HG03135 (cell line): ENCODE measurements around the gene FCRL2.
"Not testable (repeated sequence)": the region's sequence is repeated elsewhere in the genome, so short reads cannot be mapped to it uniquely, and the experiment has no call there.

Source experiments
- ATAC-seq: cut with Tn5 transposase; IDR thresholded peaks from one replicate; pipeline ENCODE4 v1.9.1; 2021; ENCODE audit warnings: mild to moderate bottlenecking, moderate library complexity; ENCODE audit not compliant: unreplicated experiment

The FCRL2 gene

DNA sequence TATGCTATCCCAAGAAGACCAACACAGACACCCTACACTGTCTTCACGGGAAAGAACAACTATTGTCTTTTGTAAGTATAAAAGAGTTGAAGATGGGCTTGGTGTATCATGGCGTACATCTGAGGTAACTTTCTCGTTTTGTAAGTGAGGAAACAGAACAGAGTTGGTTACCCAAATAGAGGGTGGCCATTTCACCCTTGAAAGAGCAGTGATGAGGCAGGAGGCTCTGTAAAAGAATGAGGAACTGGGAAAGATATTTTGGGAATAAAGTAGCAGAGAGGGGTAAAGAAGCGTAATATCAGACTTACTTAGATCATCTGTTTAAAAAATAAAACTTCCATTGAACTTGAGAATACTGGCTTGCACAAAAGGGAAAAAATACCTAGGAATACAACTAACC lies 18.9 kb downstream of the FCRL2 start:
- ATAC-seq: no peak

DNA sequence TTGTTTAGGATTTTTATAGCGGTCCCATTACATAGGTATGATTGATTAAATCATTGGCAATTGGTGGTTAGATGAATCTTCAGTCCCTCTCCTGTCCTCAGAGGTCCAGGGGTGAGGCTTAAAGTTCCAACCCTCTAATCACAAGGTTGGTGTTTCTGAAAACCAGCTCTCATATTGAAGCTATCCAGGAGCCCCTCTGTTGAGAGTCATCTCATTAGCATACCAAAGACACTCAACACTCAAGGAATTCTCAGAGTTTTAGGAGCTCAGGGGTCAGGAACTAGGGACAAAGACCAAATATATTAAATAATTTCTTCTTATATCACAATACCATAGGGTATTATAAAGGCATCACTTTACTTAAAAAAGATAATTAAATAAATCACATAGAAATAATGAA lies 23.3 kb downstream of the FCRL2 start:
- ATAC-seq: no peak

DNA sequence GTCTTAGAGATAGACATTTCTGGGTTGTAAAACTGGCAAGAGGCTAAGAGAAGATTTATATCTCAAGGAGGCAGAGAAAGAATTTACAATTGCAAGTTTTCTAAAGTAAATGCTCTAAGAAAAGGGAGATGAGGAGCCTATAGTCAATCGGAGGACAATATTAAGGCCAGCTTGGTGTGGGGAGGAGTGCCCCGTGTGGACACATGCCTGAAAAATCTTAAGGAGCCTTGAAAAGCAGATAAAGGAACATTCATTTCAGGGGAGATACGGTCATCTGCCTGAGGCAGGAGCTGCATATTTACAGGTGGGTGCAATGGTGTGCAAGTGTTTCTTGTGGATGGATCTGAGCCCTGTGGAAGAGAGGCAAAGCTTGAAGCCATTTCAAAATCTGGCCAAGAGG lies 25.6 kb downstream of the FCRL2 start:
- ATAC-seq: no peak

DNA sequence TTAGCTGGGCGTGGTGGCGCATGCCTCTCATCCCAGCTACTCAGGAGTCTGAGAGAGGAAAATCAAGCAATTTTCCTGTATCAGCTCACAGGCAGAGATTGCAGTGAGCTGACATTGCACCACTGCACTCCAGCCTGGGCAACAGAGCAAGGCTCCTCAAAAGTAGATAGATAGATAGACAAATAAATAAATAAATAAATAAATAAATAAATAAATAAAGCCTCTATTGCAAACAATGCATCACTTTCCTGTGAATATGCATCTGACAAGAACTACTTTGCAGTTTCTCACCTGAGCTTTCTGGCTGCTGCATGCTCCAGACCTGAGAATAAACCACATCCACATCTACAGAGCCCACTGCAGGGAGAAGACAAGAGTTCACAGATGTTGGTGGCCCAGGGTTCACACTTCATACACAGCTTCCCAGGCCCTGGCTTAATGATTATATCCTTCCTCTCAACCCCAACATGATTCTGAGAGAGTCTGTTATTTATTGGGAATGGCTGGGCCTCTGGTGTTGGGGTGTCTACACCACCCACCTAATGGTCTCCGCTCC lies 28.6 kb downstream of the FCRL2 start:
- no peak for ATAC-seq

DNA sequence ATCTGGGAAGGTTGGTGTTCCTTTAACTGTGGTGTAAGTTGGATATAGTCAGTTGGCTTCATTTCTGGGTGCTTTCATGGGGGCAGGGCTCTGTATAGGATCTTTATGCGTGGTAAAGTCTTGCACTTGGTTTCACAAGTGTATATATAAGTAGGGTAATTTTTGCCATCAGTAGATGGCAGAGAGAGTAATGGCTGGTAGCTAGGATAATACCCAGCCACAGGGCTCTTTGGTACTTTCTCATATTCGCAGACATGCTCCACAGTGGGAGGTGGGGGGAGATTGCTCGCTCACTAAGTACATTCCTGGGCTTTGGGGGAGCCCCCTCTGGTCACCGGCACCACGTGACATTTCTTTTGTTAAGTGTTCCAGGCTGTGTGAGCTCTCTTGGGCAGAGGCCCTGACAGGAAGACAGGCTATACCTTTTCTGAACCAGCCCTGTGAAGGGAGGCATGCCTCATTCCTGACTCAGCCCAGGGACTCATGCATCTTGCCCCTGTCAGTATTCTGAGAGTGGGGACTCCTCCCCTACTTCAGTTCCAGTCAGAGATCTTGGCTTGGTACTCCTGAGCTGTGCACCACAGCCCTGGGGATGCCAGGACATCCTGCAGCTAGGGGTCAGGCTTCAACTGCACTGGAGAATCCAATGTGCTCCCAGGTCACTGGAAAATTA lies 37.6 kb downstream of the FCRL2 start:
- no peak for ATAC-seq

DNA sequence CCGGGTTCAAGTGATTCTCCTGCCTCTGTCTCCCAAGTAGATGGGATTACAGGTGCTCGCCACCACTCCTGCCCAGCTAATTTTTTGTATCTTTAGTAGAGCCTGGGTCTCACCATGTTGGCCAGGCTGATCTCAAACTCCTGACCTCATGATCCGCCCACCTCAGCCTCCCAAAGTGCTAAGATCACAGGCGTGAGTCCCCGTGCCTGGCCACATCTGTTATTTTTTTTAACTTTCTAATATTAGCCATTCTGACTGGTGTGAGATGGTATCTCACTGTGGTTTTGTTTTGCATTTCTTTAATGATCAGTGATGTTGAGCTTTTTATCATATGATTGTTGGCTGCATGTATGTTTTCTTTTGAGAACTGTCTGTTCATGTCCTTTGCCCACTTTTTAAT lies 40.9 kb downstream of the FCRL2 start:
- not testable (repeated sequence) for ATAC-seq

DNA sequence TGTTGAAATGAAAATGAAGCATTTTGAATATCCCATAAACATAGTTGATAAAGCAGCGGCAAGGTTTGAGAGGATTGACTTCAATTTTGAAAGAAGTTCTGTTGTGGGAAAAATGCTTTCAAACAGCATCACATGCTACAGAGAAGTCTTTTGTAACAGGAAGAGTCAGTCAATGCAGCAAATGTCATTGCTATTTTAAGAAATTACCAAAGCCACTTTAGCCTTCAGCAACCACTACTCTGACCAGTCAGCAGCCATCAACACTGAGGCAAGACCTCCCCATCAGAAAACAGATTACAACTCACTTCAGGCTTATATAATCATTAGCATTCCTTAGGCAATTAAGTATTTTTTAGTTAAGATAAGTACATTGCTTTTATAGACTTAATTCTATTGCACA lies 42.6 kb downstream of the FCRL2 start:
- no peak for ATAC-seq

DNA sequence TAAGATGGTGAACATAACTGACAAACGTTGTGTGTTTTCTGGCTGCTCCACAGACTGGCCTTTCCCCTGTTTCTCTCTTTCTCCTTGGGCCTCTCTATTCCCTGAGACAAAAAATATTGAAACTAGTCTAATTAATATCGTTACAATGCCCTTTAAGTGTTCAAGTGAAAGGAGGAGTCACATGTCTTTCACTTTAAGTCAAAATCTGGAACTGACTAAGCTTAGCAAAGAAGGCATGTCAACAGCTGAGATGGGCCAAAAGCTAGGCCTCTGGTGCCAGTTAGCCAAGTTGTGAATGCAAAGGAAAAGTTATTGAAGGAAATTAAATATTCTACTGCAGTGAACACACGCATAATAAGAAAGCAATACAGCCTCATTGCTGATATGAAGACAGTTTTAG lies 44.2 kb downstream of the FCRL2 start:
- ATAC-seq: no peak

DNA sequence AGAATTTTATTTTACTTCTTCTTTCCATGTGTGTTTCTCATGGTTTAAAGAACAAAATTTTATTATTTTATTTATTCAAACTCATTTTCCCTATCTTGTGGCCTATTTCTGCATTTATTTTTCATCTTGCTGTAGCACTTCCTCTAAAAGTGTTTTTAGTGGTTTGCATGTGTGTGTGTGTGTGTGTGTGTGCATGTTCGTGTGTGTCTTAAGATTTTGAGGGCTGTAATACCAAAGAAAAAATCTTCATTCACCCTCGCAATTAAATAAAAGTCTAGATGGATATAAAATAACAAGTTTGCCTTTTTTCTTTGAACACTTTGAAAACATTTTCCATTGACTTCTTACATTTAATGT lies 51.7 kb downstream of the FCRL2 start:
- no peak for ATAC-seq

DNA sequence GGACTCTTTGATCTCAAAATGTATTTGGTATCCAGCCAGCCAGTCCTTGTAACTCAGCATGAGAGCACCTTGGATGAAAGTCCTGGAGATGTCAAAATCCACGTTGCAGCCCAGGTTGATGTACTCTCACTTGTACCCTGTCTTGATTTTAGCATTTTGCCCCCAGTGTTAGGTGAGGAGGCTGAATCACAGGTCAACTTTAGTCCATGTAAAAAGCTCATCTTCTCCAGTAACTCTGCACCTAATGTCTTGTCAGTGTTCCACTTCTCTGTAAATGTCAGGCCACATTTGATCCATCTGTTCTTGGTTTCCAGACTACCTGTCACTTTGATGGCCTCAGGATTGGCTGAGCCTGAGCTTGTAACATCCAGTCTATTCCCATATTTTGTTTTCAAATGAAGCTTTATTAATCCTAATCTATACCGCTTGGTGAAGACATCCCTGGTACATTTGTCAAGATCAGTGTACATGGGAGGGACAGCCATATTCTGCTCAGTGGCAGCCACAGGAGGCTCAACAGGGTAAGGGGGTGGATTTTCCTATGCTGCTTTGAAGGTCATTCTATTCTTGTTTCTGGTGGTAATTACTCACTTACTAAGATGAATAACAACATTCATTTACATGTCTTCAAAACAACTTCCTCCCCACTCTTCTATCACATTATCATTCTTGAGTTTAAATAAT lies 52.3 kb downstream of the FCRL2 start:
- ATAC-seq: no peak

DNA sequence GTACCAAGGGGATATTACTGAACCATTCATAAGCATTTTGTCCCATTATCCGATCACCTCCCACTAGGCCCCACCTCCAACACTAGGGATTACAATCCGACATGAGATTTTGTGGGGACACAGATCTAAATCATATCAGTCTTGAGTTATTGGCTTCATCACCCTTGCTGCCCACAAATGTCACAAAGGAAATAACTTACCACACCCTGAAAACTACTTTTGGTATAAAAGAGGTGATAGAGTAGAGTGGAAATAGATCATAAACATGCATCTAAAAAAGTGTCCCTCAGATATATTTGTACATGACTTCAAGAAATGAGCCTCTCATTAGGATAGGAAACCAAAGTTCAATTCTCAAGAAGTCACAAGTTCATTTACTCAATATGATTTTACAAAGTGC lies 53.8 kb downstream of the FCRL2 start:
- ATAC-seq: no peak

DNA sequence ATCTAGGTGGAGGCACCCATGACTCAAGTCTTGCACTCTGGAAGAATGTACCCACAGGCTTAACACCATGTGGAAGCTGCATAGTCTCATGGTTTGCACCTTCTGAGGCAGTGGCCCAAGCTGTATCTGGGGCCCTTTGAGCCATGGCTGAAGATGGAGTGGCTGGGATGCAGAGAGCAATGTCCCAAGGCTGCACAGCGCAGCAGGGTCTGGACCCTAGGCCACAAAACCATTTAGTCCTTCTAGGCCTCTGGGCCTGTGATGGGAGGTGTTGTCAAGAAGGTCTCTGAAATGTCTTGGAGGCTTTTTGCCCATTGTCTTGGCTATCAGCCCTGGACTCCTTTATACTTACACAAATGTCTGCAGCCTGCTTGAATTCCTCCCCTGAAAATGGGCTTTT lies 54.9 kb downstream of the FCRL2 start:
- no peak for ATAC-seq

DNA sequence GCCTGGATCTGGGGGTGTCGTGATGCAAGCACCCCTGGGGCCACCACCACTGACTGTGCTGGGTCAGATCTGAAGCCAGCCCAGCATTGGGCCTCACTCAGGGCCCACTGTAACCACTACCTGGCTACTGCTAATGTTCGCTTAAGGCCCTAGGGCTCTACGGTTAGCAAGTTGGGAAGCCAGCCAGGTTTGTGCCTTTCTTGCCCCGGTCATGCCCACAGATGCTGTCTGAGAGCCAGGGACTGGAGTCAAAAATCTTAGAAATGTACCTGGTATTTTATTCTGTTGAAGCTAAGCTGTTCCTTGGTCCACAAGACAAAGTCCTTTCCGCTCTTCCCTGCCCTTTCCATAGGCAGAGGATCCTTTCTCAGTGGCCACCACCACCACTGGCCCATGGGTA lies 61.2 kb downstream of the FCRL2 start:
- no peak for ATAC-seq

DNA sequence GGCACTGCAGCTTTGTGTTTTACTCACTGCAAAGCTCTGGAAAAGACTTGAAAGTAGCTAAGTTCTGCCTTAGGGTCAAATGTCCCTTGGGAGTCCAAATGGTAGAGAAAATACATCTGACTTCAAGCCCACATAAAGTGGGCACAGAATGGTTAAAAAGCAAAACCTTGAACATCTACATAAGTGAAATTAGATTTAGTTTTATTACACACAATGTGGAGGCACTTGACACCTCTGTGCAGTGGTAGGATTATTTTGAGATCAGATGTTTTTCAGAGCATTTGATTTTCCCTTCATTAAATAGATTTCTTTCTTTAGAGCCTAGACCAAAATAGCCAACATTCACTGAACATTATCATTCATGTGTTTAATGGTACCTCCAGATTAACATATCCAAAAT lies 65.1 kb downstream of the FCRL2 start:
- no peak for ATAC-seq

DNA sequence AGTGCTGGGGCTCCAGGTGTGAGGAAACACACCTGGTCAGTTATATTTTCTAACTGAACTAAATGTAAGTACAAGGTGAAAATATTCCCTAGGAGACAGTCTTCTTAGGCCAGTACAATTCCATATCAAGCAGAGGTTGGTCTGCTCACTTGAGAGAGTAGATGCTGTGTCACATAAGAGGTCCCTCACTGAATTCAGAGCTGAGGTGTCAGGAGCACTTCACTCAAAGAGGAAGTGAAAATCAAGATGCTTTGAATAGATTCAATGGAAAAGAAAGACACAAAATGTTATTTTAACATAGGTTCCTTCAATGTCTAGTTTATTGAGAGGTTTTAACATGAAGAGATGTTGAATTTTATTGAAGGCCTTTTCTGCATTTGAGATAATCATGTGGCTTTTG lies 72.1 kb downstream of the FCRL2 start:
- ATAC-seq: no peak

DNA sequence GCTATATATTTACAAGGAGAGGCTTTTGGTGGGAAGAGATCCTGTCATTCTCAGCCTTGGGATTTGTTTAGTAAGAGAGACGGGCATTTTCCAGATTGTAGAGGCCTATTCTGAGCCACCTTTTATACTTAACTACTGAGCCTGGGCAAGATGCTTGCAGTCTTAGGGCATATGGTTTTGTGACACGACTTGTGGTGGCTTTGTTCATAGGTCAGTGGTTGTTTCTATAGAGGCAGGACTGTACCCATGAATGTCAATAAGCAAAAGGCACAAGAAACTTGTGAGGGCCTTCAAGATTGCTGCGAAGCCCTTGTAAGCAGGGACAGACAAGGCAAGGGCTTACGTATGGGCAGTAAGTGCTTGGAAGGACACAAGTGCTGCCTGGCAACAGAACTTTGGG lies 73.0 kb downstream of the FCRL2 start:
- no peak for ATAC-seq

DNA sequence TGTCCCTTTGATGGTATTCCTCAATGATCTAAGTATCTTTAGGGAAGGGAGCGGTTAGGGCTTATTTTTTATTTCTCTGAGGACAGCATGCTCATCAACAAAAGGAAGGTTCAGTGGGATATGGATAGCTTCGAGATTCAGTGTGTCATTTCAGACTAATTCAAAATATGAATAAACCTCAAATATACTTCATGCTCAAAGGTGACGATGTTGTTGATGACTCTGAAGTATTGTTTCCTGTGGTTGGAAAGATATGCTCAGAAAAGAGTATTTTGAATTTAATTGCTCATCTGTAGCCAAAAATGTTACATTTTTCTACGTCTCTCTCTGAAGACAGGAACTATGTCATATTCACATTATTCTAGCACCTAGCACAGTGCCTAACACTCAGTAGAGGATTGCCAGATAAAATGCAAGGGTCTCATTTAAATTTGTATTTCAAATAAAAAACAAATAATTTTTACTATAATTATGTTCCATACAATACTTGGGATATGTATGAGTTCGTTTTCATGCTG lies 74.6 kb downstream of the FCRL2 start:
- ATAC-seq: no peak

DNA sequence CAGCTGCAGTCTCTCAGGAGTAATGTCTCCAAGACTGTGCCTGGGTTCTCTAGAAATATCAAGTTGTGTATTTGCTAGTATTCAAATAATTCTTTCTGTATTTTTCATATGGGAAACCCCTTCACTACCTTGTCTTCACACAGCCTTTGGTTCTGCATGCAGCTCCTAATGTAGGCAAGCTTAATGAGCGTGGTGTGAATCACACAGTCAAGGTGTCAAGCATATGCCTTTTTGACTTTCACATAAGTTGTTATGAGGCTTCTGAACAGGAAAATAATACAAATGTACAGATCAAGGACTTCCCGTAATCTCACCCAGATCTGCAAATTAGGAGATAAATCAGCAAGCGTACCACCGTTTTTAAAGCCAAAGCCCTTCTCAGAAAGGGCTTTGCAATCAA lies 76.2 kb downstream of the FCRL2 start, which contains the start of gene FCRL3:
TSS of gene FCRL3 (minus strand) at position 38 of the 400 bp plus-strand sequence. CDS start 280 bp downstream, outside the sequence.
- ATAC-seq: no peak

DNA sequence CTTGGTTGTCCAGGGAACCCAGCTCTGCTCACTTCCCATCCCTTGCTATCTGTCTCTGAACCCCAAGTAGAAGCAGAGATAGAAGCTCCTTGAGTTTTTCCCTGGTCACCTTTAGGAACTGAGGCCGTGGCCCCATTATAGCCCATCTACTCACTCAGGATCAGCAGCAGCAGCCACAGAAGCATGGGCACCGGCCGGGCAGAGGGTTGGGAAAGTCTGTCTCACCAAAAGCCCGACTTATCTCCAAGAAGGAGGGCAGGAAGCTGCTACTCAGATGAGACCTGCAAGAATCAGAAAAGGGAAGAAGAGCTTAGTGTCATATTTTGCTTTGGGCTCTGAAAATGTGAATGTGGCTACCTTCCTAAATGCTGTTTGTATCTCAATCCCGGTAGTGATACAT lies 76.6 kb downstream of the FCRL2 start:
- no peak for ATAC-seq

DNA sequence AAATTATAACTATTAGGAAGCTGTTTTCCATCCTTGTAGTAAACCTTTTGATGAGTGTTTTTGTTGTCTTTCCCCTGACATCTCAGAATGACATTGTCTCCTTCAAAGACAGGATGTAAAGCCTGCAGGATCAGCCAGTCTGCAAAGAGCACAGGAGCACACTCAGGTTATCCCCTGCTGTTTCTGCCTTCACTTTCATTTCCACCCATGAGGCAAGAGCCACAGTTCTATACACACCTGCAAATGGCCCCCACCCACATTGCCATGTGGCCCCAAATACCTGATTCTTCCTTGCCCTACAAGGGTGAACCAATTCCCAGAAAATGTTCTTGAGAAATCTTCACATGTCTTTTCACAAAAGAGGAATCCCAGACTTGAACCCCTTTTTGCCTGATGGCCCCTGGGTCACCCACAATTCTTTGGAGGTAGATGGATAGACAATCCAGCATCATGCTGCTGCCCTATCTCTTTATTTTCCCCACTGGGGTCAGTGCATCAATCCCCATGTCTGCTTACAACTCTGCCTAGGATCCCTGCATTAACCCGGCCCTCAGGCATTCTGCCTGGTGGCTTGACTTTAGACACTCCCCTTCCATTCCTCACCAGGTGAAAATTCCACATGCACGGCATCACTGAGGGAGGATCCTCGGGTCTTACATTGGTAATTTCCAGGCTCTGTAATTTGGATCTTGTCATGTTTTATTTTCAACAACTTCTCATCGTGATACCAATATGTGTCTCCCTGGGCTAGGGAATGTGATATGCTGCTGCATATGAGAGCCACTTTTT lies 79.0 kb downstream of the FCRL2 start:
- ATAC-seq: no peak

DNA sequence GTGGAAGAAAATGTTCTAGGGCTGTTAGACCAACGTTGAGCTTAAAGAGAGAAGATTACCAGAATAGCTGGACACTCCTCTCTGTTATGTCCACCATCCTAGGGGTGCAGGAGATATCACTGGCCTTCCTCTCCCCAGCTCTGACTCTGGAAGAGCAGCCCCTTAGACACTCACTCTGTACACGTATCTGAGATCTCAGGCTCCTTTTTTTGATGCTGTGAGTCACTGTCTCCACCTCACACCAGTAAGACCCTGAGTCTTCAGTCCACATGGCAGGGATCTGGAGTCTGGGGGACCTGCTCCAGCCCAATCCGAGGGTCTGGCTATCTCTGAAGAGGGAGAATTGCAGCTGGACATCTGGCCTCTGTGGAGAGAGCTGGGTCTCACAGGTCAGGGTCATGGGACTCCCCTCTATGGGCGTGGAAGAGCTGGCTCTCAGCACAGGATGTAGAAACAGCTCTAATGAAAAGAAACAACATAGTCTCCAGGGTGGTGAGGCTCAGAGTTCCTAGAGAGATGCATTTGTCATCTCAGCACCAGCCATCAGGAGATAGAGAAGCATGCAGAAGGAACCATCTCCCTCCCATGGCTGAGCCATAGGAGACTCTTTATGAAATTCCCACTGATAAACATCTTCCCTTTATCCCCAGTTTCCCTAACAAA lies 79.8 kb downstream of the FCRL2 start:
- ATAC-seq: no peak
